GM21717 (cell line): ENCODE results near the gene CSRNP2.
"Not testable (repeated sequence)": the region's sequence is repeated elsewhere in the genome, so short reads cannot be mapped to it uniquely, and the experiment has no call there.

Experiments
- ATAC-seq: cut with Tn5 transposase; IDR thresholded peaks from one replicate; pipeline ENCODE4 v1.9.1; 2021; ENCODE audit warnings: mild to moderate bottlenecking, moderate library complexity; ENCODE audit not compliant: unreplicated experiment

The CSRNP2 gene

DNA sequence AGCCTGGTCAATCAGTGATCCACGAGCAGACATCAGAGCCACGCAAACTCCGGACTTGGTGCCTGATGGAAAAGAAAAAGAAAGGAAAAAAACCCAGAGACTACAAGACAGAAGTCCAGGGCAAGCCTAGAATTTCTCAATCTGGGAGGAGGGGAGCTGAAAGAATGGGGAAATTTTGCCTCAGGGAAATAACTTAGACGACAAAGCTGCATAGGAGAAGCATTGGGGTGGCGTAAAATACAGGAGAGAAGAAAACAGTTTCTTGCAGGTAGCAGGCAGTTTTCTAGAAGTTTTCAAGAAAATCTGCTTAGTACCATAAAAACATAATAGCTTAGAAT lies 54.6 kb downstream of the CSRNP2 start:
- no peak for ATAC-seq

DNA sequence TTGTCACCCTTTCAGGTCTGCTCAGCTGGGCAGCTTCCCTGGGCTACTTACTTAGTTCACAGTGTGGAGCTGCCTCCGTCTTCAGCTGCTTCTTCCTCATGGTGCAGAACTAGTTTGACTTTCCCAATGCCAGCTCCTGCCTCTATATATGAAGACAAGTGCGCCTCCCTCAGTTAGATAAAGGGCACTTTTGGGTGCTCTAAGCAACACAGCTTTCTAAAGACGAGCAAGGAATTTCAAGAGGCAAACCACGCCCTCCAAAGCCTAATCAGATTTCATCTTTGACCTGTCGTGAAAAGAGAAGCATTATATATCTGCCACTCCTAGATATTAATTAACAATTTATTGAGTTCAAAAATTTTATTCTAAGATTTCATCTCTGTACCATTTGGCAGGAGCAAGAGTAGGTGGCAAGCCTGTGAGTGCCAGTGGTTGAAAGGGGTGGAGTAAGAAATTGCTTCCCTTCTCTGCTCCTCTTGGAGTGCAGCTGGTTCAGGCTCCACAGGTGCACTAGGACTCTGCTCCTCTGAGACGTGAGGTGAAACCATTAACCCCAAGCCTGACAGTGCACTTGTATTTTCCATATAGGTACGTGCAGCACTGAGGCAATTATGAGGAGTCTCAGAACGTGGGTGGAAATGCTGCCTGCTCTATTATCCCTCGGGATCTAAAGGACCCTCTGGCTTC lies 55.1 kb downstream of the CSRNP2 start:
- ATAC-seq = no peak

DNA sequence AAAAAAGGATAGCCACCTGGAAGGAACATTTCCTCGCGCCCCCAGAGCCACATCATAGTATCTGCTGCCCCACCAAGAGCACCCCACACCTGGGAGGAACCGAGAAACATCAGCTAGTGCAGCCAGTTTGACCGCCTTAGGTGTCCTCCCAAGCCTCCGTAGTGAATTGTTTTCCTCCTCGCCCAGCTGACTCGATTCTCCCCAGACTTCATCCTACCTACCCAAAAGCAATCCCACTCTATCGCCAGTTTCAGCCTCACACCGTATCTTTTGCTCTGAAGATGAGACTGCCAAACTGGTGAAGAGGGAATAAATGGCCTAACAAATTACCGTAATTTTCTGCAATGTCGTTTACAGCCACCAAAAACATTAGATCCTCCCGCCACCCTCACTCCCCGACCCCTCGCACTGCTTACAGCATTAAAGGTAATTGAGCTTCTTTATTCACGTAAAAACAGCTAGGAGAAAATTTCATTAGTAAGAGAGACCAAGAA lies 56.0 kb downstream of the CSRNP2 start:
- no peak for ATAC-seq

DNA sequence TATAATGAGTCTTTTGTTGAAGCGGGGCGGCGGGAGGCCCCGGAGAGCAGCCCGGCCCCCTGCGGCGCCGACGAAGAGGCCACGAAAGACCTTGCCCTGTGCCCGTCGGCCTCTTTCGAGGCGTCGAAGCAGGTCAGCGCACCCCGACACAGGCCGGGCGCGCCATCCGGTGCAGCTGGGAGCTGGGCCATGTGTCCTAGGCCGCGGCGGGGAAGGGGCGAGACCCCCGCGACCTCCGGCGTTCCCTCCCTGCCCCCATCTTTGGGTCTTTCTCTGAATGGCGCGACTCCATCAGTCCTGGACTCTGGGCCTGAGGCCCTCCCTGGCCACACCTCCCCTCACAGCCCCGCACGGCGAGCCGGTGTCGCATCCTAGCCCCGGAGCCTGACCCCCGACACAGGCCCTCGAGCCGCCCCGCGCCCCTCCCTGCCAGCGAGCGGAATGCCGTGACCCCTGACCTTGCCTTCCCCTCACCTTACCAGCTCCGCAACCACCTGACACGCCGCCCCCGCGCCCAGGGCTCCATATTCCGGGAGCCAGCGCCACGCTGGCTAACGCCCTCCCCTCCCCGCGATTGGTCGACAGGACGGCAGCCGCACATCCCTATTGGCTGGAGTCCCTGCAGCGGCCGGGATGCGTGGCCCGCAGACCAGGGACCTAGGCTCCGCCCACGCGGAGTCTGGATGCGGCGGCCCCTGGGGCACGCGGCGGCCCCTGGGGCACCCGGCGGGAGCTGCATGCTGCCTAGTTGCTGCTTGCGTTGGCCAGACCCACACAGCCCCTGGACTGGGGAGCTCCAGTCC lies 57.4 kb downstream of the CSRNP2 start, which contains the start of gene SLC11A2:
SLC11A2 (minus strand) TSS at position 549 of the 803 bp plus-strand sequence. CDS start 15,656 bp downstream, outside the sequence.
- peak; percentile 84 for ATAC-seq

DNA sequence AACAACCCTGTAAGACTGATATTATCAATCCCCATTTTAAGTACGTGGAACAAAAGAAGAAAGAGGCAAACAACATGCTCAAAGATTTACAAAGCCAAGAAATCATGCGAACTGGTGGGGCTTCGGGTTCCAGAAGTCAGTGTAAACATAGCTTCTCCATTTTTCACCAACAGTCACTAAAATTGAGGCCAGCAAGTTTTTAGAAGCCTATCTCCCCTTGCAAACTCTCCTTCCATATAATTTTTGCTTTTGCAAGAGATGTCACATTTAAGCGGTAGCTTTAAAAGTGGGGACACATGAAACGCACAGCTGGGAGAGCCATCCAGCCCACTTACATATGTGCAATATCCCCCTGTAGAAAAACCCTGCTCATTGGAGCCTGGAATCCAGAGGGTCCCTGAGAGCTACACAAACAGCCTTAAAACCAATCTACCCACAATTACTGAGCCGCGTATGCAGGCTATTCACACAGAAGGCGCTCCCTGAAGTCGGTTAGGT lies 58.0 kb downstream of the CSRNP2 start:
- ATAC-seq = no peak

DNA sequence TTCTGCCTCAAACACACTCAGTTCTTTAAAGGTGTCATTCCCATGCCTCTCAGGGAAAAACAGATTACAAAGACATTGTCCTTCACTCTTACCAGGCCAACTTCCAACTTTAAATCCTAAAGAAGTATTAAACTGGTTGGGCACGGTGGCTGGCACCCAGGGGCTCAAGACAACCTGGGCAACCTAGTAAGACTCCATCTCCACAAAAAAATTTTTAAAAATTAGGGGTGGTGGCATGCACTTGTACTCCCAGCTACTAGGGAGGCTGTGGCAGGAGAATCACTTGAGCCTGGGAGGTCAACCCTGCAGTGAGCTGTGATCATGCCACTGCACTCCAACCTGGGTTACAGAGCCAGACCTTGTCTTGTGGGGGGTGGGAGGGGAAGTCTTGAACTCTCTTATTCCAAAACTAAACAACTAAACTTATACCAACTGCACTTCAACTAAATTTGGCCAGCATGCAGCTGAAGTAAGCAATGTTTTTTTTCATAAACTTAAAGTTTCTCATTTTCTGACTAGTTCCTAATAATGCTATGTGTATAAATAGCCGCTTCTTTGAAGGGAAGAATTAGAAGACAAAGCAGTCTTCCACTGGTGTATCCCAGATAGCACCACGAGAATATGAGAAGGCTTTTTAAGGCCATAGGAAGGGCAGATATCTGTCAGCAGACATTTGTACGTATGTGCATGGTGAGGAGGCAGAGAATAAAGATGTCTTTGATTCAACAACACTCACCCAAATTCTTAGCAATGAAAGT lies 59.6 kb downstream of the CSRNP2 start:
- no peak for ATAC-seq

DNA sequence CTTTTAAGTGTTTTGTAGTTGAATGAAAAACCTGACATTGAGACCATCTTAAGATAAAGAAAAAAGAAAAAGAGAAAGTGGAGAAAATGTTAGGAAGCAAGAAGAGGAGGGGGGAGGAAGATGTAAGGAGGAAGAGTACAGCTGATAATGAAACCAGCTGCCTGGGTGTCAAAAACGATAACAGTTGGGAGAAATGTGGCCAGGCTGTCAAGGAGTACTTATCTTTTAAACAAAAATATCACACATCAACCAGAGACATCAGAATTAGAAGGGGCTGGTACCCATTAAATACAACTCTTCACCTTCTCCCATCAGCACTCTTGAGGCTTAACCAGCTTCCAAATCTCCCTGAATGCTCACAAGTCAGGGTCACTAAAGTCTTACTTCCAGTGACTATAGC lies 61.7 kb downstream of the CSRNP2 start:
- no peak for ATAC-seq

DNA sequence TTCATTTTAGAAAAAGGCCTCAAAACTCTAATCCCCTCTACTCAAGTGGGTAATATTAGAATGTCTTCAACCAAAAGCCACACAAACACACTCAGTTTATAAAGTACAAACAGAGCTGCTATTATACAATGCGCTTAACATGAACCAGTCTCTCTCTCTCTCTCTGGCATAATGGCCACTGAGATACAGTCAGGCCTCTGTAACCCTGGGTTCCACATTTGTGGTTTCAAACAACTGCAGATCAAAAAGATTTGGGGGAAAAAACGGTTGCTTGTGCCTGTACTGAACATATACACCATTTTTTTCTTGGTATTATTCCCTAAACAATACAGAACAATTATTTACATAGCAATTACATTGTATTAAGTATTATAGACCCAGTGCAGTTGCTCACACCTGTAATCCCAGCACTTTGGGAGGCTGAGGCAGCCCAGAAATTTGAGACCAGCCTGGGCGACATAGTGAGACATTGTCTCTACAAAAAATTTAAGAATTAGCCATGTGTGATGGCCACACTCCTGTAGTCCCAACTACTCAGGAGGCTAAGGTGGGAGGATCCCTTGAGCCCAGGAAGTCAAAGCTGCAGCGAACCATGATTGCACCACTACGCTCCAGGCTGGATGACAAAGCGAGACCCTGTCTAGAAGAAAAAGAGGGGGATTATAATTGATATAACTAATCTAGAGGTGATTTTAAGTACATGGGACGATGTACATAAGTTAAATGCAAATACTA lies 62.8 kb downstream of the CSRNP2 start:
- no peak for ATAC-seq

DNA sequence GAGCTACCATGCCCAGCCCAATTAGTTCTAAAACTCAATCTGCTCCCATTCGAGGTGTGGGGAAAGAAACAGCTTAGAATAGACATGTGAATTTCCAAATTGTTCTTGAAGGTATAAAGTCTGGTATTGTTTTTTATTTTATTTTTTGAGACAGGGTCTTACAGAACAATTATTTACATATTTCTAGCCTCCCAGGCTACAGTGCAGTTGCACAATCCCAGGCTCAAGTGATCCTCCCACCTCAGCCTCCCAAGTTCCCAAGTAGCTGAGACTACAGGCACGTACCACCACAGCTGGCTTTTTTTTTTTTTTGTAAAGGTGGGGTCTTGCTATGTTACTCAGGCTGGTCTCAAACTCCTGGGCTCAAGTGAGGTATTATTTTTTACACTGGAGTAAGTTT lies 63.5 kb downstream of the CSRNP2 start:
- no peak for ATAC-seq

DNA sequence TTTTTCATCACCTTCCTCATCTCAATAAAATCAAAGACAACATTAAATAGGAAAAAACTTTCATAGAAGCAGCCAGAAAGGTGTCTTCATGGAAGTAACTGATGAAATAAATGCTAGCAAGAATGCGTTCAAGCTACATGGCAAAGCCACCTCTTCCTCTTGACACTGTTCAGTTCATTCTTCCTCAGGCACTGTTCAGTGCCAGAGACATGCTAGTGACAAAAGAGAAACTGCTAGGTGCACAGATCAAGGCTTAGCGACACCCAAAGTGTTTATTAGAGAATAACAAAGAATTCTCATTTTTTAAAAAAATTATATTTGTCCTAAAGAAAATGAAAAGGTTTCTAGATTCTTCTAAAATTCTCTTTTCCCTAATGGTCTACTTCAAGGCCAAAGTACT lies 64.4 kb downstream of the CSRNP2 start:
- ATAC-seq = no peak

DNA sequence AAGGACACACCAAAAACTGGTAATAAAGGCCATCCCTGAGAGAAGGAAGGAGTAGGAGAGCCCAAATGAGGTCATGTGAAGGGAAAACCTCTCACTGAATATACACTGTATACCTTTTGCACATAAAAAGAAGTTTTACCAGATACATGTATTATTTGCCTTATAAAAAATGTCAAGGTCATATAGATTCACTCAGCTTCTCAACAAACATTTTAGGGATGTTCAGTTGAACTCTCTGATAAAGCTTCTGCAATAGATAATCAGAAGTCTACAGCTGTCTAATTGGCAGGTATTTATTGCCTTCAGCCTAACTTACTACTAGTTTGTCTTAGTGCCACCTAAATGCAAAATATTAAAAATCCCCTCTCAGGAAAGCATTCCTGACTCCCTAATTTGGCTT lies 65.9 kb downstream of the CSRNP2 start:
- ATAC-seq = no peak

DNA sequence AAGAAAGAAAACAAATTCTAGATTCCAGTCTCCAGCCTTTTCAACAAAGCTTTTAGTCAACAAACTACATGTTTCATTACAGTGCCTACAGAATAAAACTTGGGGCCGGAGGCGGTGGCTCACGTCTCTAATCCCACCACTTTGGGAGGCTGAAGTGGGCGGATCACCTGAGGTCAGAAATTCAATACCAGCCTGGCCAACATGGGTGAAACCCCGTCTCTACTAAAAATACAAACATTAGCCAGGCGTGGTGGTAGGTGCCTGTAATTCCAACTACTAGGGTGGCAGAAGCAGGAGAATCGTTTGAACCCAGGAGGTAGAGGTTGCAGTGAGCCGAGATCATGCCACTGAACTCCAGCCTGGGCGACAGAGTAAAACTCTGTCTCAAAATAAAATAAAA lies 68.9 kb downstream of the CSRNP2 start:
- ATAC-seq = not testable (repeated sequence)

DNA sequence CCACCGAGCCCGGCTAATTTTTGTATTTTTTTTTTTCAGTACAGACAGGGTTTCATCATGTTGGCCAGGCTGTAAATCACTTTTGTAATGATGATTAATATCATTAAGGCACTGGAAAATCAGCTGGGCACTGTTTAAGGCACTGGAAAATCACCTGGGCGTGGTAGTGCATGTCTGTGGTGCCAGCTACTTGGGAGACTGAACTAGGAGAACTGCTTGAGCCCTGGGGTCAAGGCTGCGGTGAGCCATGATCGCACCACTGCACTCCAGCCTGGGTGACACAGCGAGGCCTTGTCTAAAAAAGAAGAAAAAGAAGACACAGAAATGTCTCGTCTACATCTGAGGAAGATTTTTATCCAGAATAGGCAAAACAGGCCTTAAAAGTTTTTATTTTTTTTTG lies 70.0 kb downstream of the CSRNP2 start:
- no peak for ATAC-seq

DNA sequence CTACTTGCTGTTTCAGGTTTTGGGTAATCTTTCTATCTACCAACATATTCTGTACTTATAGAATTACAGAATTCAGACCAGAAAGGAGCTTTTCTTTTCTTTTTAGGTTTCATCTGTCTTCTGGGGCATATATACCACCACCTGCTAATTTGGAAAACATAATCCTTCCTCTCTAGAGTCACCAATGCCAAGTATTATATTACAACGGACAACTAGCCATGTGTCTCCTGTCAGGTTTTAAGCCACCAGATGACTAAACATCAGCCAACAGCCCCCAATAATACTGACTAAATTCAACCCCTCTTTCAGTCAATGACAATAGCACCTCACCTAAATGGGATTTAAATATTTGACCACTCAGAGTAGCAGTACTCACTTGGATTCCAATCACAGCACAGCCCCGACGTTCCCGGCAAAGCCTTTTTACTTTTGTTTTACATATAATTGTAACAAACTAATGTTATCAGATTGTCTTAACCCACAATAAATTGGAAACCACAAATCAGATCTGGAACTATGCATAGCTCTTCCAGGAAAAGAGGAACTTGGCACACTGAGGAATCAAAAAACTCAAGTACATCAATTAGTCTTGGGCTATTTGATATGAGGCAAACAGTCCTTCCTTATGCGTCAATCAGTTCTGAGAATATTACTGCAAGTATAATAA lies 70.7 kb downstream of the CSRNP2 start:
- ATAC-seq = no peak

DNA sequence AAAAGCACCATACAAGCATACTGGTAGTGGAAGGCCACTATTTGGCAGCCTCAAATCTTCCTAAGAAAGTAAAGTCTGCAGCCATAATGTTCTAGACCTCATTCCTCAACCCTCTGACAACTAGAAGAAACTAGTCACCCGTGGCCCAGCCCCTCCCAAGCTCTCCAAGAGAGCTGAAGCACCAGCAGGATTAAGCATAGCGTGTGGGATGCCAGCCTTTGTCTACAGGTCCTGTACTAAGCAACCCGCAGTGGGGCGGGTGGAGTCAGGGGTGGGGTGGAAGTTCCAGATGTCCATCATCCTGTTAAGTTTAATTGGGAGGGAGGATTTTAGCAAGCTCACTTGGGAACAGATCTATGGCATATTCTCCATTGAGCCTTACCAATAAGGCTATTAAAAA lies 71.4 kb downstream of the CSRNP2 start:
- ATAC-seq = no peak
